Body of pancreas (tissue), 4 donors: ENCODE results near the gene UBL3. TPM values are rescaled to one million over a fixed set of nuclear protein-coding genes. Genes with fewer than 3 reads are reported as not detected.

Source experiments
- ATAC-seq: fragments of 150-250 bp; one replicate; pipeline ENCODE4 v1.9.1; 2016
- DNase-seq, 4 donors: peaks; one replicate each; pipeline ENCODE4 v3.0.0-alpha.2; 2019
- H3K27ac ChIP-seq, 4 donors: fragments of 200-600 bp; sonication (generic); 1 replicate in 3 of 4; 2 replicates in 1 of 4; pipeline versions ENCODE4 v1.5.1 to v1.6.1; 2016 to 2019; ENCODE audit warnings: mild to moderate bottlenecking in 1 of 4, mixed read lengths in 1 of 4, moderate library complexity in 1 of 4
- H3K27me3 ChIP-seq, 2 donors: fragments of 200-600 bp; sonication (generic); one replicate each; pipeline ENCODE4 v1.6.0; 2016; ENCODE audit warnings: mild to moderate bottlenecking in 1 of 2
- H3K36me3 ChIP-seq, 2 donors: fragments of 200-600 bp; sonication (generic); replicated peaks in 1 of 2; 2 replicates each; pipeline ENCODE4 v1.5.1; 2016; ENCODE audit warnings: low read depth in 2 of 2; ENCODE audit not compliant: insufficient read depth in 1 of 2
- H3K4me1 ChIP-seq: fragments of 200-600 bp; sonication (generic); one replicate; pipeline ENCODE4 v1.6.0; 2016
- H3K4me3 ChIP-seq, 2 donors: fragments of 200-600 bp; sonication (generic); 1 replicate in 1 of 2; 2 replicates in 1 of 2; pipeline ENCODE4 v1.5.1; 2016 to 2019
- H3K9me3 ChIP-seq, 3 donors: fragments of 200-600 bp; sonication (generic); 1 replicate in 2 of 3; 2 replicates in 1 of 3; pipeline ENCODE4 v1.5.1; 2016
- CTCF ChIP-seq, 7 experiments: fragments of 450-650 bp in 4 of 7; fragments of 200-600 bp in 3 of 7; sonication (generic) in 3 of 7; IDR thresholded peaks; one replicate each; pipeline ENCODE4 v1.5.1; 2016 to 2019; ENCODE audit warnings: antibody characterized with exemption in 7 of 7
- POLR2A ChIP-seq, 3 donors: fragments of 450-650 bp; IDR thresholded peaks; one replicate each; pipeline ENCODE4 v1.6.1; 2016; ENCODE audit warnings: antibody characterized with exemption in 3 of 3, mild to moderate bottlenecking in 2 of 3
- WGBS, 2 donors: methylation state at CpG; one replicate each; pipeline ENCODE4 v1.1.5; 2017; 5-methylcytosine and 5-hydroxymethylcytosine counted together
- intact Hi-C: fragments of 100-400 bp; cut with DNase I; formaldehyde crosslinking; loops from one replicate; pipeline ENCODE4 v1.15.1; 2023
- total RNA-seq, 2 donors: library from RNA; depleted of rRNA; stranded (reverse); fragments of >200 nt; gene quantifications; one replicate each; pipeline ENCODE4 v1.1.0, GENCODE V29; 2016

UBL3 gene
- total RNA-seq, 2 donors from 2014 or later: 20.4 to 33.2 TPM

DNA sequence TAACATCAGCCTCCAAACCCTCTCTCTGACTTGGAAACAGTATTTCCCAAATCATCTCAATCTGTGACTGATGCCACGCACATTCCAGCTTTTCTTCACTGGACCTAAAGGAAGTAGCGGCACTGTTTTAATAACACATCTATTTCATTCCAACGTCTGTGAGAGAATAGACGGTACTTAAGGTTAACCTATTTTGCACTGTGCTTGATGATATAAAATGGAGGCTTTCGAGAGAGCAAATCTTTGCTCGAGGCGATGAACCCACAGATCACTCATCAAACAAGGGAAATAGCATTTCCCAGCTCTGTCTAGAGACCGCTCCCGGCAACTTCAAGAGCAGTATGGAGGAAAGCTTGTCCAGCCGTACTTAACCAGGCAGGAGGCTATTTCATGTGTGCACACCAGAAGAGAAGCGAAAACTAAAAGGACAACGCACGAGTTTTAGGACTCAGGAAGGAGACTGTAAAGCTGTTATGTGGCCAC, 2.9 kb downstream of the UBL3 start:
- no peaks in the 10 kb centered on the region for H3K27me3 ChIP-seq
- DNase-seq: peak in 3 of 4 donors; percentile 31 to 35 (median 34)
- no peaks in the 10 kb centered on the region for H3K9me3 ChIP-seq
- TF ChIP-seq CTCF (IDR thresholded peaks at IDR 0.05) (no peak), POLR2A (IDR thresholded peaks at IDR 0.05) (peak in 2 of 3 donors; percentile 29 to 33)
- no peak for ATAC-seq
- peak overlapping the region; percentile 55 to 99 (median 82) for H3K27ac ChIP-seq
- intact Hi-C loops: no loop called here
- H3K4me3 ChIP-seq: peak overlapping the region in 1 of 2 donors; percentile 19
- H3K36me3 ChIP-seq: no peaks in the 10 kb centered on the region
- 1 to 2% methylated on average over 13 of the region's 13 CpGs for WGBS, 2 donors
- H3K4me1 ChIP-seq: peaks cover 32% of the 10 kb centered on the region

- DNase-seq (no peak), ATAC-seq (no peak)
- peaks cover 41% of the 10 kb centered on the region for H3K4me1 ChIP-seq
- no peaks in the 10 kb centered on the region for H3K9me3 ChIP-seq
- H3K36me3 ChIP-seq: no peaks in the 10 kb centered on the region
- peak overlapping the region in 1 of 2 donors; percentile 19 for H3K4me3 ChIP-seq
- intact Hi-C loops: no loop called here
- no peaks in the 10 kb centered on the region for H3K27me3 ChIP-seq
- no peak for TF ChIP-seq CTCF (IDR thresholded peaks at IDR 0.05)
- no peak for TF ChIP-seq POLR2A (IDR thresholded peaks at IDR 0.05)
- 14 to 20% methylated on average over 6 of the region's 6 CpGs for WGBS, 2 donors
- H3K27ac ChIP-seq: peak overlapping the region in 3 of 4 donors; percentile 55 to 99 (median 97)
These were observed 3.8 kb downstream of the UBL3 start for GRCh38 chr13:29846475-29847256.

GRCh38 chr13:29845440-29846056, 4.9 kb downstream of the UBL3 start:
- ATAC-seq (no peak), DNase-seq (no peak)
- peak overlapping the region in 1 of 4 donors; percentile 15 for H3K27ac ChIP-seq

GRCh38 chr13:29844441-29844840, 6.0 kb downstream of the UBL3 start:
- H3K27me3 ChIP-seq: no peaks in the 10 kb centered on the region
- H3K9me3 ChIP-seq: no peaks in the 10 kb centered on the region
- intact Hi-C loops: no loop called here
- H3K4me1 ChIP-seq: peaks cover 51% of the 10 kb centered on the region
- ATAC-seq (no peak), DNase-seq (no peak)
- H3K36me3 ChIP-seq: no peaks in the 10 kb centered on the region
- 83 to 85% methylated on average over 1 of the region's 1 CpG for WGBS, 2 donors
- no peak overlapping the region for H3K4me3 ChIP-seq
- no peak for TF ChIP-seq POLR2A (IDR thresholded peaks at IDR 0.05)
- no peak for TF ChIP-seq CTCF (IDR thresholded peaks at IDR 0.05)
- no peak overlapping the region for H3K27ac ChIP-seq

More at GRCh38 chr13:29845440-29846056, 4.9 kb downstream of the UBL3 start:
- Histone ChIP-seq H3K4me1 (peaks cover 46% of the 10 kb centered on the region), H3K36me3 (no peaks in the 10 kb centered on the region), H3K27me3 (no peaks in the 10 kb centered on the region), H3K4me3 (no peak overlapping the region), H3K9me3 (no peaks in the 10 kb centered on the region)
- TF ChIP-seq POLR2A (IDR thresholded peaks at IDR 0.05) (no peak), CTCF (IDR thresholded peaks at IDR 0.05) (peak; percentile 10 to 52 (median 38))
- intact Hi-C loops: no loop called here
- 23 to 24% methylated on average over 2 of the region's 2 CpGs for WGBS, 2 donors
